ENCODE measurements around the gene API5.

GRCh38 chr11:43384393-43384792, 72.6 kb downstream of the API5 start:
- no peak for TF ChIP-seq SIN3A (IDR thresholded peaks at IDR 0.05; ENCODE audit: borderline replicate concordance, insufficient read depth, low read length)
- TF ChIP-seq TAF1 (IDR thresholded peaks at IDR 0.05; ENCODE audit: borderline replicate concordance, insufficient read depth, low read length) = no peak
- no peak for TF ChIP-seq REST (IDR thresholded peaks at IDR 0.05; ENCODE audit: insufficient read depth in 1 of 2, low read depth in 2 of 2, low read length in 2 of 2)
